ENCODE data around the gene ABO.

Gene ABO

DNA sequence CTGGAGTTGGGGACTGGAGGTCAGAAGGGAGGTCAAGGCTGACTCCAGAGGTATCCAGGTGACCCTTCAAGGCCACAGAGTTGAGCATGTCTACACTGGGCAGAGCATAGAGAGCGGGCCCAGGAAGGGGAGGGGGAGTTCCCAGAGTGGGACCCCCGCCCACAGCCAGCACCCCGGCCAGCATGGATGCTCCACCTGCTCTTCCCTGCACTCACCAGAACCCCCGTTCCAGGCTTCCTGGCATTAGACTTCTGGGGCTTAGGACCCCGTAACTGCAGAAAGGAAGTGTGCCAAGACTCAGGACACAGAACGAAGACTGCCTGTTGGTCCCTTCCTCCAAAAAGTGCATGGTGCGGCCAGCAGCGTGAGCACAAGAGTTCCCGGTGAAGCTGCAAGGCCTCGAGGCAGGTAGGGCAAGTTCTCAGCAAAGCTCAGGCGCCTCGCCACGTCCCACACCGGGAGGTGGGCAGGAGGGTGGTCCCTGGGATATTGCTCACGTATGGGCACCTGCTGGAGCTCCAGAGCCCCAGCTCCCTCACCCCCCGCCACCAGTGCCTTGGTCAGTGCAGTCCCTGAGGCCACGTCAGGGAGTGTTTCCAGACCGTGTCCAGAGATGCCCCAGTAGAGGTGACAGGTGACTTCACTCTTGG is 13.8 kb downstream of the ABO start:
- Histone ChIP-seq H2AFZ (ENCODE audit: low read depth, low read length) (no peak overlapping the region), H3K27me3 (ENCODE audit: insufficient read depth, low read length, poor library complexity) (no peaks in the 10 kb centered on the region), H3K79me2 (ENCODE audit: insufficient read depth, low read length) (no peaks in the 10 kb centered on the region), H4K20me1 (ENCODE audit: insufficient read depth, low read length) (no peaks in the 10 kb centered on the region), H3K4me2 (ENCODE audit: insufficient read depth, low read length) (no peak overlapping the region), H3K36me3 (ENCODE audit: insufficient read depth, low read length) (no peaks in the 10 kb centered on the region), H3K9ac (ENCODE audit: low read depth, low read length) (no peak overlapping the region), H3K4me1 (ENCODE audit: insufficient read depth, low read length) (no peaks in the 10 kb centered on the region), H3K27ac (ENCODE audit: low read length) (no peak overlapping the region), H3K4me3 (ENCODE audit: low read depth in 1 of 2, low read length in 2 of 2) (no peak overlapping the region), H3K9me3 (ENCODE audit: insufficient read depth, low read length, severe bottlenecking) (no peaks in the 10 kb centered on the region)
- no peak for ATAC-seq (ENCODE audit: insufficient read depth, low read depth)
- no peak for DNase-seq
- TF ChIP-seq EZH2 (IDR thresholded peaks at IDR 0.05; ENCODE audit: borderline replicate concordance, low read depth, low read length, severe bottlenecking): no peak
- TF ChIP-seq, protein P1, sequence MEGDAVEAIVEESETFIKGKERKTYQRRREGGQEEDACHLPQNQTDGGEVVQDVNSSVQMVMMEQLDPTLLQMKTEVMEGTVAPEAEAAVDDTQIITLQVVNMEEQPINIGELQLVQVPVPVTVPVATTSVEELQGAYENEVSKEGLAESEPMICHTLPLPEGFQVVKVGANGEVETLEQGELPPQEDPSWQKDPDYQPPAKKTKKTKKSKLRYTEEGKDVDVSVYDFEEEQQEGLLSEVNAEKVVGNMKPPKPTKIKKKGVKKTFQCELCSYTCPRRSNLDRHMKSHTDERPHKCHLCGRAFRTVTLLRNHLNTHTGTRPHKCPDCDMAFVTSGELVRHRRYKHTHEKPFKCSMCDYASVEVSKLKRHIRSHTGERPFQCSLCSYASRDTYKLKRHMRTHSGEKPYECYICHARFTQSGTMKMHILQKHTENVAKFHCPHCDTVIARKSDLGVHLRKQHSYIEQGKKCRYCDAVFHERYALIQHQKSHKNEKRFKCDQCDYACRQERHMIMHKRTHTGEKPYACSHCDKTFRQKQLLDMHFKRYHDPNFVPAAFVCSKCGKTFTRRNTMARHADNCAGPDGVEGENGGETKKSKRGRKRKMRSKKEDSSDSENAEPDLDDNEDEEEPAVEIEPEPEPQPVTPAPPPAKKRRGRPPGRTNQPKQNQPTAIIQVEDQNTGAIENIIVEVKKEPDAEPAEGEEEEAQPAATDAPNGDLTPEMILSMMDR (IDR thresholded peaks at IDR 0.05; ENCODE audit: borderline replicate concordance, extremely low read depth, low read length, poor library complexity, severe bottlenecking): no peak

DNA sequence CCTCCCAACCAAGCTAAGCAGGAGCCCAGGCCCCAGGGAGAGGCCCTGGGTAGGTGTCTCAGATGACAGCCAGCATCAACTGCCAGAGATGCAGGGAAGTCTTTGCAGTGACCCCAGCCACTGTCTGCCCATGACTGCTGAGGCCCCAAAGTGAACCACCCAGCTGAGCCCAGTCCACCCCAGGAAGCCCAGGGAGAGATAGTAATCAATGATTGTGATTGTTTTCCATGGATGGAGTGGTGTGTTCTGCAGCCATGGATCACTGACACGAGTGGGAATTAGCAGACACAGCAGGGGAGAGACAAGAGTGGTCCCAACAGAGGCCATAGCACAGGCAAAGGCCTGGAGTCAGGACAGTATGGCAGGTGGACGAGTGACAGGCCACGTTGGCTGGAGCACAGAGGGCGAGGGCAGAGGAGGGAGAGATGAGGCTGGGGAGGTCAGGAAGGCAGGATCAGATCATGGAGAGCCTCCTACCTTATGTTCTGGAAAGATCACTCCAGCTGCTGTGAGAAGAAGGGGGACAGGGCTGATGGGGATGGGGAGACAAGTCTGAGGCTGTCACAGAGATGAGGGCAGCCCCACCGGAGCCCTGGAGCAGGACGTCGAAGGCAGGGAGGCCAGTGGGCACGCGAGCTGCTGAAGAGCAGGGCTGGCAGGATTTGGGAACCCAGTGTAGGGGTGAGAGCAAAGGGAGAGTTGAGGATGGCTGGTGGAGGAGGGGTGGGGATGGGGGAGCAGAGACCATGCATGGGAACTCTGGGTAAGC is 14.5 kb downstream of the ABO start:
- DNase-seq: no peak
- no peak for TF ChIP-seq EZH2 (IDR thresholded peaks at IDR 0.05; ENCODE audit: borderline replicate concordance, low read depth, low read length, severe bottlenecking)
- TF ChIP-seq, protein P1 (IDR thresholded peaks at IDR 0.05; ENCODE audit: borderline replicate concordance, extremely low read depth, low read length, poor library complexity, severe bottlenecking): no peak

DNA sequence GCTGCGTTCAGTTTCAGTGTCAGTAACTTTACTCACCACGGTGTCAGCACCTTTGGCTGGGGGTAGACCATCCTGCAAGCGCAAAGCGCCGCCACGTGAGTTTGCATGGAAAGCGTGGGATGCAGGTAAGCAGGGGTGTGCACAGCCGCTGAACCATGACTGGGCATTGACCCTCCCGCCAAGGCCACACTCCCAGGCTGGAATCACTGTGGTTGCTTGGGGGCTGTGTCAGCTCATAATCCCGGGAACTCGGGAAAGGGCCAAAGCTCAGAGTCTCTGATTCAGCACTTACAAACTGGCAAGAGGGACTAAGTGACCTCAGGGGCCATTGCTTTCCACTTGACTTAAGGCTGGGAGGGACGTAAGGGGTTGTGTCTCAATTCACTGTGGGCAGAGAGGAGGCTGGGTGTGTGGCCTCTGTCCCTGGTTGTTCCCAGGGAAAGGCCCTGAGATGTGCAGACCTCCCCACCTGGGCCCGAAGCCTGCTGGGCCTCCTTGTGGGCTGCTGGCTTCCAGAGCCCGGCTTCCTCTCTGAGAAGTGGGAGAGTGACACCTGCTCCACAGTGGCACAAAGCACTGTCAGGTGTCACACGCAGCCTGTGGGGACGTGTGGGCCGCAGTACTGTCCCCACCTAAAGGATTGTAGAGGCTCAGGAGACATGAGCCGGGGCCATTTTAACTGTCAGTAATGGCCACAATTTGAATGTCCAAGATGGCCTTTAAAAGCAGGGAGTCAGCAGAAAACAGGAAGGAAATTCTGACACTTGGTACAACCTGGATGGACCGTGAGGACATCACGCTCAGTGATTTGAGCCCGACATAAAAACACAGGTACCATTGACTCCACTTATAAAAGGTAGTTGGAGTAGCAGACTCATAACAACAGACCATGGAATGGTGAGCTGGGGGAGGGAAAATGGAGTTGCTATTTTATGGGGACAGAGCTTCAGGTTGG is 16.7 kb downstream of the ABO start:
- Histone ChIP-seq H3K4me3 (ENCODE audit: low read depth in 1 of 2, low read length in 2 of 2) (no peak overlapping the region), H3K4me1 (ENCODE audit: insufficient read depth, low read length) (no peaks in the 10 kb centered on the region), H3K36me3 (ENCODE audit: insufficient read depth, low read length) (no peaks in the 10 kb centered on the region), H3K9ac (ENCODE audit: low read depth, low read length) (no peak overlapping the region), H3K4me2 (ENCODE audit: insufficient read depth, low read length) (no peak overlapping the region), H4K20me1 (ENCODE audit: insufficient read depth, low read length) (no peaks in the 10 kb centered on the region), H3K79me2 (ENCODE audit: insufficient read depth, low read length) (no peaks in the 10 kb centered on the region), H3K27ac (ENCODE audit: low read length) (no peak overlapping the region), H3K27me3 (ENCODE audit: insufficient read depth, low read length, poor library complexity) (no peaks in the 10 kb centered on the region), H2AFZ (ENCODE audit: low read depth, low read length) (no peak overlapping the region), H3K9me3 (ENCODE audit: insufficient read depth, low read length, severe bottlenecking) (no peaks in the 10 kb centered on the region)
- DNase-seq (no peak), ATAC-seq (ENCODE audit: insufficient read depth, low read depth) (no peak)
- no peak for TF ChIP-seq EZH2 (IDR thresholded peaks at IDR 0.05; ENCODE audit: borderline replicate concordance, low read depth, low read length, severe bottlenecking)
- TF ChIP-seq, protein P1 (IDR thresholded peaks at IDR 0.05; ENCODE audit: borderline replicate concordance, extremely low read depth, low read length, poor library complexity, severe bottlenecking): no peak

More for the DNA sequence above, 14.5 kb downstream of the ABO start:
- Histone ChIP-seq H4K20me1 (ENCODE audit: insufficient read depth, low read length) (no peaks in the 10 kb centered on the region), H3K36me3 (ENCODE audit: insufficient read depth, low read length) (no peaks in the 10 kb centered on the region), H3K27ac (ENCODE audit: low read length) (no peak overlapping the region), H3K4me3 (ENCODE audit: low read depth in 1 of 2, low read length in 2 of 2) (no peak overlapping the region), H3K9me3 (ENCODE audit: insufficient read depth, low read length, severe bottlenecking) (no peaks in the 10 kb centered on the region), H3K27me3 (ENCODE audit: insufficient read depth, low read length, poor library complexity) (no peaks in the 10 kb centered on the region), H2AFZ (ENCODE audit: low read depth, low read length) (no peak overlapping the region), H3K4me1 (ENCODE audit: insufficient read depth, low read length) (no peaks in the 10 kb centered on the region), H3K9ac (ENCODE audit: low read depth, low read length) (no peak overlapping the region), H3K79me2 (ENCODE audit: insufficient read depth, low read length) (no peaks in the 10 kb centered on the region), H3K4me2 (ENCODE audit: insufficient read depth, low read length) (no peak overlapping the region)
- no peak for ATAC-seq (ENCODE audit: insufficient read depth, low read depth)
